Endothelial cell of hepatic sinusoid (primary cell): ENCODE data around the gene AGPAT4.

Experiments used
- in situ Hi-C: cut with HindIII; loops from 2 replicates; pipeline ENCODE4 v1.10.0; 2017; ENCODE audit warnings: low sequenced_read_pairs

AGPAT4 gene

GRCh38 chr6:161257793-161258457 is 15.9 kb downstream of the AGPAT4 start:
- in situ Hi-C loops = loop anchor here (5.0 kb wide), 1 partner anchor 326 kb away; no protein-coding TSS in a partner anchor

DNA sequence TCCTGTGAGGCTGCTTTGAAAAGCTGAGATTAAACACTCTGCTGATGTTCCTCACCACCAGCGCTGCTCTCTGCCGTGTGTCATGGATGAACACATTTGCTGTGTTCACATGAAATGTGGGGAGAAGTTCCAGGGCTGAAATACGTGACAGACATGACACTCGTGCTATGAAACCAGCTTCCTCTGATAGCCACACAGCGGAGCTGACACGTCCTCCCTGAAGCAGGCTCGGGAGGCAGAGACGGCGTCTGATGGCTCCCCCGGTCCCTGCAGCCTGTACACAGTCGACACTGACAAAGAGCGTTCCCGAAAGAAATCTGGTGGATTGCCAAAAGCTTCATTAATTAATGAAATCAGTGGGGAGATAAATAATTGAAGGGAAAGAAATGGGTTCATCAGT is 17.5 kb downstream of the AGPAT4 start:
- in situ Hi-C loops = loop anchor here (5.0 kb wide), 1 partner anchor 324 kb away; no protein-coding TSS in a partner anchor

GRCh38 chr6:161255518-161255917 is 18.3 kb downstream of the AGPAT4 start:
- in situ Hi-C loops = loop anchor here (5.0 kb wide), 1 partner anchor 323 kb away; no protein-coding TSS in a partner anchor

DNA sequence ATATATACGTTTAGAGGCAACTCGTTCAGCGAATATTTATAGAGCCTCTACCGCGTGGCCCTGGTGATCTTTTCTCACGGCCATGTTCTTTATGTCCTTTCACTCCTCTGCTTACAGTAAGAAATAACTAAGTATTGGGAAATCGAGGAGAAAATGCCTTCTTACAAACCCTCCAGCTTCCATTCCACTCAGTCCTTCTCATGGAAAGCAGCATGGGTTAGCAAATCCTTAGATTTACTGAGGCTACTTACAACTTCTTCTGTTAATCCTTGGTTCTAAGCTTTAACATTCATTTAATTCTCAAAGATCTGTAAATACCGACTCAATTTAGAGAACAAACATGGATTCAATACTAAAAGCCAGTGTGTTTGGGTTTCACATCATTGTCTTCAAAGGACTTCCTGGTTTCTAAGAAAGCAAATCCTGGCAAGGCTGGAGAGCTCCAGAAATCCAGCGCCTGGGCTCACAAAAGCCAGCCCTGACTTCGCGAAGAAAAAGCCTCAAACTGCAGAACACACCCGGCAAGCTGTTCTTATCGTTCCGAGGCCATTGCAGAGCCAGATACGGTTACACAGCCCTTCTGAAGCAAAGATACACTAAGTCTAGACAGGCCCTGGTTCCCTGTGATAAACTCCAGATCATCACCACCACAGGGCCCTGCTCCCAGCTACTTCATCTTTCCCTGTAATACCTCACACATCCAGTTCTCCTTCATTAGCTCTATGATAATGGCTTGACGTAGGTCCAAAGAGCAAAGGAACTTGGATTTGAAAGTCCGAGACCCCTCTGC is 19.2 kb downstream of the AGPAT4 start:
- in situ Hi-C loops = loop anchor here (5.0 kb wide), 2 partner anchors 62 to 322 kb away; no protein-coding TSS in a partner anchor

DNA sequence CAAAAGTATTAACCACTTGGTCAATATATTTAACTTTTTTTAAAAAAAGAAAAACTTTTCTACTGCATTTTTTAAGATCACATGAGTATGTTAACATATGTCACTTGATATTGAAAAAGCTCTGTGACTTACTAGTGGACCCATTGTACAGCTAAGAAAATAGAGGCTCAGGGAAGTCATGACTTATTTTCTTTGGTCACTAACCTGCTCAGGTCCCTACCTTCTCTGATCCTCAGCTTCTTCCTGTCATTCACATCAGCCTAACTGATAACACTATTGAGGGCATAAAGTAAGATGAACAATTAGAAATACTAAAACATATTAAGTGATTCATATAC is 19.8 kb downstream of the AGPAT4 start:
- in situ Hi-C loops = loop anchor here (5.0 kb wide), 1 partner anchor 62 kb away; no protein-coding TSS in a partner anchor

DNA sequence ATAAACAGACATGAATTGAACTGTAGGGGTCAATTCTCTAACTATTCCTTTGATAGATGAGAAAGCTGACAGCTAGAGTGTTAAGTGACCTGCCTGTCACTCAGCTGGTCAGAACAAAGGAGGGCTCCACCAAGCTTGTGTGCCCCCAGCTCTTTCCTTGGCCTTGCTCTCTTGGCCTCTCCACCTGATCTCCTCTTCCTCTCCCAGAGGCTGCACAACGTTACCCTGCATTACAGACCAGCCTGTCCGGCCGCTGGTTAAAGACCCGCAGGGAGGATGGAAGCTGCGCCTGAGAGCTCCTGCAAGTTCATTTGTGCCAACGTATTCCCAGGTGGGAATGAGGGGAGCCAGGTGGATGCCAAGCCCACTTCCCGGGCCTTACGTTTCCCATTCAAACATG is 22.5 kb downstream of the AGPAT4 start:
- in situ Hi-C loops = loop anchor here (5.0 kb wide), 1 partner anchor 59 kb away; no protein-coding TSS in a partner anchor

DNA sequence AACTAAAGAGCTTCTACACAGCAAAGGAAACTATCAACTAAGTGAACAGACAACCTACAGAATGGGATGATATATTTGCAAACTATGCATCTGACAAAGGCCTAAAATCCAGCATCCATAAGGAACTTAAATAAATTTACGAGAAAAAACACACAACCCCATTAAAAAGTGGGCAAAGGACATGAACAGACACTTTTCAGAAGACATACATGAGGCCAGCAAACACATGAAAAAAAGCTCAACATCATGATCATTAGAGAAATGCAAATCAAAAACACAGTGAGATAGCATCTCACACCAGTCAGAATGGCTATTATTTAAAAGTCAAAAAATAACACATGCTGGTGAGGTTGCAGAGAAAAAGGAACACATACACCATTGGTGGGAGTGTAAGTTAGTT is 24.5 kb downstream of the AGPAT4 start:
- in situ Hi-C loops = no loop called here

DNA sequence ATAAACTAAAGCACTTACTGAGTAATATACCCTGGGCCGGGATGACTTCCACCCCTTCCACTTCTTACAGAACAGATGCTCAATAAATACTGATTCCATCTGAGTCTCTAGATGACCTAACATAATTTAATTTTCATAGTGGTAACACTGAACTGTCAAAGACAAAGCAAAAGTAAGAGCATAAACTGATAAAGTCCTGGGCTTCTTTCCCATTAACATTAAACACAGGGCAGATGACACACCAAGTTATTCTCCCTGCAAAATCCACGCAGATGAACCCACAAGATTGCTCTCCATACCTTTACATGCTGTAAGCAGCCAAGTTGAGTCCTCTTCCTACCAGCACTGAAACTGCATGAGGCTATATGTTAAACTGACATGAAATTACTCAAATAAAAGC is 27.1 kb downstream of the AGPAT4 start:
- in situ Hi-C loops = no loop called here

GRCh38 chr6:161245363-161245762 is 28.5 kb downstream of the AGPAT4 start:
- in situ Hi-C loops = no loop called here

DNA sequence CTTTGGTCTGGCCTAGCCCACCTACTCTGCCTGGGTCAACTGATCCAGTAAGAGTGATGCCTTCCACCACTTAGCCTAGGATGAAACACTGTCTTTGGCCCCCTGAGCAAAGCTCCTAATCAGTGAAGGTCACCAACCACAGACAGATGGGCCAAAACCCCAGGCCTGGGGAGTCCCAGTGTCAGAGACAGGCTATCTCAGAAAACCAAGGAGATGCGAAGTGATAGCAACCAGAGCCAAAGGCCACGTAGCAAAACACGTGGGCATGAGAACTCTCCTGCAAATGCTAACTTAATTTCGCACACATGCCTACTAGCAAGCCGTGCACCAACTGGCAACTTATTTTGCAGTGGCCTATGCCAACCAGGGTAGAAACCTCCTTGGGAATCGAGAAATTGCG is 29.1 kb downstream of the AGPAT4 start:
- in situ Hi-C loops = no loop called here

DNA sequence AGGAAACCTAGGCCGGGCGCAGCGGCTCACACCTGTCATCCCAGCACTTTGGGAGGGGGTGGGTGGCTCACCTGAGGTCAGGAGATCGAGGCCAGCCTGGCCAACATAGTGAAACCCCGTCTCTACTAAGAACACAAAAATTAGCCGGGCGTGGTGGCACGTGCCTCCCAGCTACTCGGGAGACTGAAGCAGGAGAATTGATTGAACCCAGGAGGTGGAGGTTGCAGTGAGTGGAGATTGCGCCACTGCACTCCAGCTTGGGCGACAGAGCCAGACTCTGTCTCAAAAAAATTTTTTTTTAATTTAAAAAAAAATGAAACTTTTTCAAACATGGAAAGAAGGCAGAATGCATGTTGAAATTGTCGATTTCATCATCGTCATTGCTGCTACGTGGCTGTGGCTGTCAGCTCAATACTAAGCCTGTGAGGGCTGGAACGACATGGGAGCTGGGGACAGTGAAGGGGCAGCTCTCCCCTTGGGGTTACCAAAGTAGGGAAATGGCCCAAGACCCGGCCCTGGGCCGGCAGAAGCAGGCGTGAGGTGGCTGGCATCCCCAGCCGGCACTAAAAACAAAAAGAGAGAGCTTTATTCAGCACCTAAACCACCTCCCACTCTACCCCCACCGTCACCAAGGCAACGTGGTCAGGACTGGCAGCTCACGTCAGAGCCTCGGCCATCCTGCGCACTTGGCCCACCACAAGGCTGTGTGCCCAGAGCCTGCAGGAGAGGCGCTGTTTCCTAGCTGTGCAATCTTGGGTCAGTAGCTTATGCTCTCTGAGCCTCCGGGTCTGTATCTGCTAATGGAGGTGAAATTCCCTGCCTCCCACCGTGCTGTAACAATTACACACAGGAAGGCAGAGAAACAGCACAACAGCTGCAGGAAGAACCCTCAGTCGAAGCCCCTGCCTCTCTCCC is 30.8 kb downstream of the AGPAT4 start:
- in situ Hi-C loops = no loop called here

- in situ Hi-C loops = no loop called here
These were observed 31.7 kb downstream of the AGPAT4 start for GRCh38 chr6:161242113-161242512.

- in situ Hi-C loops = no loop called here
These were observed 34.9 kb downstream of the AGPAT4 start for GRCh38 chr6:161239001-161239400.

- in situ Hi-C loops = no loop called here
These were observed 35.4 kb downstream of the AGPAT4 start for GRCh38 chr6:161238500-161238899.

GRCh38 chr6:161238081-161238480 is 35.8 kb downstream of the AGPAT4 start:
- in situ Hi-C loops = no loop called here

DNA sequence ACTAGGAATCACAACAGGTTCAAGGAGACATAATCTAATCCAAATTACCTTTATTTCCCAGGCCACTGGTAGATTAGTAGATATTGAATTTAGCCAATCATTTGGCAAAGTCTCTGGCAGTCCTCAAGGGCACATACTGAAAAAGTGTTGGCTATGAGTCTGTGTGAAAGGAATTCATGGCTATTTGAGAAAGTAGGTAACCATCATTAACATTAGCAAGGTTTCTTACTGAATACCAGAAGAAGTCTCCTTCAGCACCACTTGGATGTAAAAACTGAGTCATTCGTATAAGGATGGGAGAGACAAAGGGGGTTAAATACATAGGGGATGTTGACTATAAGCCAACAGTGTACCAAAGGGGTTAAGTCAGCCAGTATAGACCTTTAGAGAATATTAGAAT is 36.7 kb downstream of the AGPAT4 start:
- in situ Hi-C loops = no loop called here

DNA sequence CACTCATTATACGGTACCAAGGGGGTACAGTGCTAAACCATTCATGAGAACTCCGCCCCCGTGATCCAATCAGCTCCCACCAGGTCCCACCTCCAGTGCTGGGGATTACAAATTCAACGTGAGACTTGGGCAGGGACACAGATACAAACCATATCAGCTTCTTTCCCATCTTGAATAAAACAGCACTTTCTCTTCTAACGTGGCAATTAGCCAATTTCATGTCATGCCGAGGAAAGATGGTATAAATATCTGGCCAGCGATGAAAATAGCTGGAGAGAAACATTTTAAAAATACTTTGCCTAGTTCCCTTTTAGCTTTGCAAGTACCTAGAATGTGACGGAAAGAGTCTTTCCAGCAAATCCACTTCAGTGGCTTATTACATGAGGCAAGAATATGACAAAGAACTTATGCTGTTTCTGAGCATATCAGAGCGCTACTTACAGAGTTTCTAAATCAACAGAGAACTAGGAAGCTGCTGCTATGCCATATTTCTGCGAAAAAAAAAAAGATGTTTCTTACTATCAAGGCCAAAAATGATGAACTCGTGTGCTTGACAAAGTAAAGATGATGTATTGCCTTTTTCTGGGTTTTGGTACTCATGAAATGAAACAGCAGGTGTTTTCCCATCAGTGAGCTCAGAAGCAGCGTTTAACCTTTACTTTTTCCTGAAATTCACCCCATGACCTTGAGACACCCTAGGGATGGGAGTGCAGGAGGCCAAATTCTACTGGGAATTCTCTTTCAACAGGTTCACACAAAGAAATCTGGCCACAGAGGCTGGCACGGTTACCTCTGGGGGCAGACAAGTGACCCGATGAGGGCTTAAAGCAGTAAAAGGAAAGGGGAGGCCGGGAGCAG is 37.9 kb downstream of the AGPAT4 start:
- in situ Hi-C loops = no loop called here

DNA sequence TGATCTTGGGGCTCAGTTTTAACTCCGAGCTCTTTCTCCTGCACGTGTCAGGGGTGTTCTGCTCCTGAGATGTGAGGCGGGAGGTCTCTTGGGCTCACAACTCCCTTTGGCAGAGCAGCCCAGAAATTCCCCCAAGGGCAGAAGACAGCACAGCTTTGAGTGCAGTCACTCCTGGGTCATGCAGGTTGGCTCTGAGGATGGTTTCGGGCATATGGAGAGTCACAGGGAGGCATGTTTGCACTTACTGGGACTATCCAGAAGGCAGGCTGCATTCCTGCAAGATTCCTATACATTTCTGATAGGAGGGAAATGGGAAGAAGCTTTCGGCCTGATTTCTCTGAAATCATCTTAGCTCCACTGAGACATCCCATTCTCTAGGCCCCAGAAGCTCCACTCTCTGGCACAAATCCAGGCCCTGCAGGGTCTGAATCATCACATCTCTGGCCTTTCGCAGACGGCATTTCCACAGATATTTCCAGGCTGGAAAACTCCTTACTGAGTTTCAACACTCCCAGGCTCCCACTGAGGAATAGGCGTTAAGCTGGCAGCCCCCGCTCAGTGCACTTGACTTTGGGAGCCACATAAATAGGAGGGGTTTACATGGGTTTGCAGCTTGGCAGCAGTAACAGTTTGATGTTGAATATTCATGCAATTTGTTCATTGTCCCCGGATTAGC is 39.7 kb downstream of the AGPAT4 start:
- in situ Hi-C loops = no loop called here

GRCh38 chr6:161232467-161232866 is 41.4 kb downstream of the AGPAT4 start:
- in situ Hi-C loops = no loop called here

DNA sequence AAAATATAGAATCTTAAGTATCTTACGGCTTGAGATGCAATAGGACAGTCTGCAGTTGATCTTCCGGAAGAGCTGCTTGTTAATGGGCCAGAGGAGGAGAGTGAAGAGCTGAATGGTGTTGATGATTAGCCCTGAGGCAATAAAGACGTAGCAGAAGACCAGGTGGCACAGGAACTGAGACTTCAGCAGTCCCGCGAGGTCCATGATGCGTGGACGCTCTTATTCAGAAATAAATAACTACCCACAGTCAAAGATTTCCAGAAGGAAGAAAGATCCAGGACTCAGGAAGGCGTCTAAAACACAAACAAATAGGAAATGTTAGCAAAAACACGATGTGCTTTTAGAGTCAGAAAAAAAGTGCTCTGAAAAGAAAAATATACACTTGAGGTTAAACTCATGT is 41.9 kb downstream of the AGPAT4 start:
- in situ Hi-C loops = no loop called here
